GM12892 (cell line): ENCODE data around the gene ZEB2.

Experiments used
- DNase-seq: peaks from one replicate; pipeline ENCODE4 v3.0.0; 2011; ENCODE audit not compliant: insufficient read length
- FAIRE-seq: peaks from 2 replicates; lab custom pipeline; 2011; peaks lifted over from hg19 to GRCh38; lab: Jason Lieb, UNC
- POLR2A ChIP-seq: IDR thresholded peaks from 2 replicates; pipeline ENCODE4 v1.6.1; 2011; ENCODE audit warnings: low read depth, low read length, control low read depth
- POLR2AphosphoS5 ChIP-seq: IDR thresholded peaks from 2 replicates; pipeline ENCODE4 v1.6.1; 2011; ENCODE audit warnings: low read depth, low read length, control low read depth
- TAF1 ChIP-seq: IDR thresholded peaks from 2 replicates; pipeline ENCODE4 v1.6.1; 2011; ENCODE audit warnings: low read depth, mild to moderate bottlenecking, control low read depth, low read length, borderline replicate concordance

Gene ZEB2

DNA sequence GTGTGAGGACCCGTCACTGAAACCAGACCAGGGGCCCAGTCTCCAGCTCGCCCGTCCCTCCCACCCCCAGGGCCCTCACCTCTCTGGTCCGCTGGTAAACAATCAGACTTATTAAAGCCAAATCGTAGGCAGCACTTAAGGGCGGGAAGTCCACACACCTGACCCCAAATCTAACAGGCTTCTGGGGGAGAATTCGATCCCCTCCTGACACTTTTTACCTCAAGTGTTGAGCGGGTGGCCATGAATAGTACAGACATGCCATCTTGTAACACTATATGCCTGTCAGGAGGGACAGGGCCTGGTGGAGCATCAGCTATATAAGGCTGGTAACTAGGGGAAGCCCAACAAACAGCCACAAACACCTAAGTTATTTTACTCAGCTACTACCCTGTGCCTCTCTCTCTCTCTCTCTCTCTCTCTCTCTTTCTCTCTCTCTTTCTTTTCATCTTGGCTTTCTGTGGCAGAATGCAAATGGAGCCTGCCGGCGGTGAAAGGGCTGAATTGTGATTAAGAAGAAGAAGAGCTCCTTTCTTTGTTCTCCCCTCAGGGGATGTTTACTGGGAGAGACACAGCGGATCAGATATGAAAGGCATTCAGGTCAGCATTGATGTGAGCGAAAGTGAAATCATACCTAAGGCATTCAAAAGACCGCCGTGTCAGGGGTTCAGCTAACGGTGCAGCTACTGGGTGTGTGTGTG, 9.5 kb downstream of the ZEB2 start:
- FAIRE-seq (peak; percentile 67), DNase-seq (no peak)
- TF ChIP-seq POLR2A (no peak), POLR2AphosphoS5 (no peak), TAF1 (no peak)

DNA sequence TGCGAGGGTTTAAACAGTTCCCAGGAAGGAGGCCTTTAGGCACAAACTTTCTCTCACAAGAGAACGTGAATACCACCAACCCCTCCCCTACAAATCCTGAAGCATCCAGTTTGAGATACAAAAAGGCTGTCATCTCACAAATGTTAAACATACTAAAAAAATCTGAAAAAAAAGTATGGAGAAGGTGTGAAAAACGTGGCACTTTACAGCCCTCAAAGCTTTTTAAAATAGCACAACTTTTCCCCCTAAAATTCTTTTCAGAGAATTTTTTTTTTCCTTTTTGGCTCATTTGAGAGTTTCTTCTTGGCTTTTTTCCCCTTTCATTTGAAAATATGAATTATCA, 10.1 kb downstream of the ZEB2 start:
- FAIRE-seq = no peak
- no peak for DNase-seq
- TF ChIP-seq POLR2A (no peak), TAF1 (no peak), POLR2AphosphoS5 (no peak)

DNA sequence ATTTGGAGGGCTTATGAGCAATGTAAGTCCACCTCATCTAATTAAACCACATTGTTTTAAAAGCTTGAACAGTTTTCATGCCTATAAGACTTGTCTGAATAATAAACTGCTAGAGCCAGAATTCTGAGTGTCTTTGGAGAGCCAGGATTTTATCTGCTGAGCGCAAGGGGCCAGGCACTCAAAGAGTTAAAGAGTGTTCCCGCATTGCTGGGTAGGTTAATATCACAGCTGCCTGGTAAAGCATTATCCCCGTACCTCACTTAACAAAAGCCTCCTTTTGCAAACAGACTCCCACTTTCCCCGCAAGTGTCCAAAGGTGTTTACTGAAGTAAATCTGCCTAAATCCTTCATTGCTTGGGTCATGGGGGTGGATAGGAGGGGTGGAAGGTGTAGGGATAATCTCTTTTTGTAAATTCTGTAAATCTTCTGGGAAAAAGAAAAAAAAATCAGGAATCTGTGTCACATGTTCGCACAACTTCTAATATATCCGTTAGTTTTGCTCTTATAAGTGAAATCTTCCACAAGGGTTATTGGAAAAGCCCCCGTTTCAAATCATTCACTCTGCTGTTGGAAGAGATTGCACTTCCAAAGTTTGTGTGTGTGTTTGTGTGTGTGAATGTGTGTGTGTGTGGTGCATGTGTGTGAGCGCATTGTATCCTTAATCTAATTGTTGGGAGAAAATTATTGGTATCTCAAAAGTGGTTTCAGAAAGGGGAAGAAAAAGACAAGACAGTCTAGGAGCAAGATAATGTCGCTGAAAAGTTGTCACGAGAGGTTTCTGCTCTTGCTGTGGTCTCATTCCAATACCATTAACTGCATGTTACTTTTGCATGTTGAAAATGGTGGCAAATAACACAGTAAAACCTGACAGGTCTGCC, 10.7 kb downstream of the ZEB2 start:
- DNase-seq (no peak), FAIRE-seq (no peak)
- TF ChIP-seq POLR2A (no peak), TAF1 (no peak), POLR2AphosphoS5 (no peak)

DNA sequence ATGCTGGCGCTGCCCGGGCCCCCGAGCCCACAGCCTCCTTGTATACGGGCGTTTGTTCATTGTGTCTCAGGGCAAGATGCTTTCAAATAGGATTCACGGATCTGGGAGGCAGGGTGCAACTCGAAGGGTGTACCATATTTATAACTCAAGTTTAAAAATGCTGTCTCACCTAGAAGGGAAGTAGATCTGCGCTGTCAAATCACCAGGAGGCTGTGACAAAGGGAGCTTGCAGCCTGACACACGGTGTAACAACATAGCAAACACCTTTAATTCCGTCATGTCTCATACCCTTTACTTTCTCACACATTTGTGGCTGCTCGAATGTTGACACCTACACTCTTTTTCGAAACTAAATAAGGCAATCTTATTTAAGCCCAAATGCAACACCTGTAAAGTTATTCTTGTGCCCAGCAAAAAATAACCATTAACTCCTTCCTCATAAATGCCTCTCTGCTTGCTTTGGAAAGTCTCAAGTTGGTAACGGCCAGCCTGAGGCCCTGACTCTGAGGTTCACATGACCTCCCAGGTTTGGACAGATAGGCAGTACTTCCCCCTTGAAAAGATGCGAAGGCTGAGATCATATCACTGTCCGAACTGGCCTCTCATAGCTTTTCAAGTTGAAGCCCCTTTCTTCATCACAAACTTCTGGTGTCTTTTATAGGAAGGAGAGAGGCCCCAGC, 11.6 kb downstream of the ZEB2 start:
- no peak for TF ChIP-seq POLR2AphosphoS5
- TF ChIP-seq POLR2A = no peak
- TF ChIP-seq TAF1 = no peak
- DNase-seq (no peak), FAIRE-seq (no peak)

DNA sequence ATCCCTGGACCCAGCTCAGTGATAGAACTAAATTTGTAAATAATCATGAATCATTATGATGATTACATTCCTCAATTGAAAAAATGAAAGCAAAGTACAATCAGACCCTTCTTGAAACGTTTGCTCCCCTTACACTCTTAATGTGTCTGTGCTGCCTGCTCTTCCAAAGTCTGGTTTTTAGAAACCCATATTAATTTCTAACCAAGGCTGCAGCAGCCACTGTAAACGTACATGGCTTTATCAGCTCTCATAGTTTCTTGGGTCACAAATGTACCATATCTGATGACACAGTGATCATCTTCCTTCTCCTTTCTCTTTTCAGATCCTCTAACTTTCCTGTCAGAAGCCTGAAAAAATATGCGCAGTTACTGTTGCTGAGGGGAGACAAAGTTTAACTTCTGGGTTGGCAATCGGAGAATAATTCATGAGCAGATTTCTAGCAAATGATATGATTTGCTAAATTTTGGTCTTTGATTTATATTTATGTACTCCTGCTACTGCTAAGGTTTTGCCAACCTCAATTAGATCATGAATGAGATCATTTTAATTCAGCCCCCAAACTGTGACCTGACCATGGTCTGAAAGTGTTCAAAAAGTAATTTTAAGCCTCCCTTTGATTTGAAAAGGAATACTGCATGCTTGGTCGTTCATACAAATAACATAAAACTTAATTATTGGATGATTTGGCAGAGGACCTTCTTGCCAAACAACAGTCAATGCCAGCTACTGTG, 12.3 kb downstream of the ZEB2 start:
- no peak for DNase-seq
- TF ChIP-seq TAF1 (no peak), POLR2AphosphoS5 (no peak), POLR2A (no peak)
- FAIRE-seq = no peak

DNA sequence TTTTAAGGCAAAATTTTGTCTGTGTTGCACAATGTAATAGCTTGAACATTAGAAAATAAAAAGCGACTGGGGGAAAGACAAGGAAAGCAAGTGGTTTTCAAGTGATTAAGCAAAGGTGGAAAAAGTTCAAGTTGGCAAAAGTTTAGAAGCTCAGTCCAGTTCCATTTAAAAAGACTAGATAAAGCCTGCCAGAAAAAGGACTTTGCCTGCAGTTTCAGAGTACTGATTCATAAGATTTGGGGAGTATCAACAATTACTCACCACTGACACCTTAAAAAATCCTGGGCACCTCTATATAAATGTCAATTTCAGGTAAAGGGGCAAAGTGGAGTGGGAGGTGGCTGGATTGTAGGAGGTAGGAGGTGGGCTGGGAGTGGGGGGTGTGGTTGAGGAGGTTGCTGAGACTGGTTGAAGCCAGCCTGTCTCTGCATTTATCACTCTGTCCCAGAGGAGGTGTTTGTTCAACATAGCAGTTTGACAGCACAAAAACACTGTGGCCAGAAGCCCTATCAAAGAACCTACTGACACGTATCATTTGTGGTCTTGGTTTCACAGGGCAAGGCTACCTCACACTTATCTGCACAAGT, 14.6 kb downstream of the ZEB2 start:
- no peak for TF ChIP-seq POLR2AphosphoS5
- TF ChIP-seq TAF1 = no peak
- TF ChIP-seq POLR2A = no peak
- DNase-seq = no peak
- FAIRE-seq = no peak

DNA sequence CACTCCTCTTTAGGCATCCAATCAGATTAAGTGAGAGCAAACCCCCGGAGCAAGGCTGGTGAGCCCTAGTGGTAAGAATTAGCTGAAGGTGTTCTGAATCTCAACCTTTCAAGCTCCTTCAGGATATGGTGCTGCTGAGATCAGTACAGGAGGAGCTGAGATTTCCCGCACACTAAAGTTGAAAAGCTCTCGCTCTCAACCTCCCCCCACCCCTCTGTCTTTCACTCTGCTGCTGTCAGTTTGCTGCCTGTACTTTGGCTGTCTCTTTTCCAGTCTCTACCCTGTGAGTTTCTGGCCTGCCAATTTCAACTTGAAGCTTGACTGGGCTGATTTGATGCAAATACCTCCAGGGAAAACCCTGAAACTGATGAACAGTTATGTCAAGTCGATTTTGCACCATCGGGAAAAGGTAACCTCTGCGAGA, 15.7 kb downstream of the ZEB2 start:
- no peak for FAIRE-seq
- no peak for TF ChIP-seq POLR2AphosphoS5
- TF ChIP-seq POLR2A = no peak
- no peak for TF ChIP-seq TAF1
- no peak for DNase-seq

DNA sequence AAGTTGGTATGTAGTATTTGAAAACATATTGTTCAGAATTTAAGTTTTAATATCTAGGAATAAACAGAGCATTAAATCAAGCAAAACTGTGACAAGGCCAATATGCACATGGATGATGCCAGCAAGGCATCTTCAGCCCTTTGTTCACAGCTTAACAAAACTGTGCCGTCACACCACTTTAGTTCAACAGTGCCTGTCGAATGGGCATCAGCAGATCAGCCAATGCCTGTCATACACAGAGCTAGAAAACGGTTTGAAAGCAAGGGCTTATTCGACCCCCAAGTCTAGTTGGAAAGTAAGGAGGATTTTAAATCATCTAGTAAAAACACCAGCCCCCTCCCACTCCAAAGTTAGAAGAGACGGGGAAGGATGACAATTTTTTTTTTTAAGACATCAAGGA, 16.7 kb downstream of the ZEB2 start:
- FAIRE-seq = no peak
- DNase-seq = no peak
- TF ChIP-seq POLR2AphosphoS5 (no peak), POLR2A (no peak), TAF1 (no peak)

DNA sequence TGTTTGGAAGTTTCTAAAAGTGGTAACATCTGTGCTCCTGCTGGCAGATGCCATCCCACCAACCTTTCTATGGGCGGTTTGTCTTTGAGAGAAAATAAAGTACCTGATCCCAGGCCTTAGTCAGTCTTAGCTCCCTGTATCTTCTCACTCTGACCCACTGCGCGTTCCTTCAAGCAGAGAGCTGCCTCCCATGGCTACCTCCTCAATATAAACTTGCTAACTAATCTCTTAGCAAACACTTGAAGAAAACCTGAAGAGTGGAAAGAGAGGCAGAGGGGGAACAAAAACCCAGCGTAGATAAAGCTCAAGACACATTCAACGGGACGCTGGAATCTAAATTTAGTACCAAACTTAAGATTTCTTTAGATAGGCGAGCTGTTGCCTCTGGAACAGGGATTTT, 17.6 kb downstream of the ZEB2 start:
- TF ChIP-seq POLR2AphosphoS5 (no peak), TAF1 (no peak), POLR2A (no peak)
- DNase-seq (no peak), FAIRE-seq (no peak)

DNA sequence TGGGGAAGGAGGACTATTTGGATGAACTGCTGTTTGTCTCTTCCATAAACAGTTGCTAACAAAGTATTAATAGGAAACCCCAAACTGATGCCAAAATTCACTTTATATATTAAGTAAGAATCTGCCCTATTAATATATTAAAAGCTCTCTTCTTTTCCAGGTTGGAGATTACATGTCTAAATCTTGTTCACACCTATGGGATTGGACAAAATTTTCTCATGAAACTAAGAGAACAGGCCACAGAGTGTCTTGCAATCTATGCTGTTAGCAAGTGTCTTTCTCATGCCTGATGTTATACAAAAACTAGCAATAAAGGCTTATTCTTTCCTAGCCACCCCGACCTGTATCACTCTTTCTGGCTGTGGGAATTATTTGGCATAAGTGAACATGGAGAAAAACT, 18.3 kb downstream of the ZEB2 start:
- TF ChIP-seq POLR2A (no peak), POLR2AphosphoS5 (no peak), TAF1 (no peak)
- DNase-seq (no peak), FAIRE-seq (no peak)

DNA sequence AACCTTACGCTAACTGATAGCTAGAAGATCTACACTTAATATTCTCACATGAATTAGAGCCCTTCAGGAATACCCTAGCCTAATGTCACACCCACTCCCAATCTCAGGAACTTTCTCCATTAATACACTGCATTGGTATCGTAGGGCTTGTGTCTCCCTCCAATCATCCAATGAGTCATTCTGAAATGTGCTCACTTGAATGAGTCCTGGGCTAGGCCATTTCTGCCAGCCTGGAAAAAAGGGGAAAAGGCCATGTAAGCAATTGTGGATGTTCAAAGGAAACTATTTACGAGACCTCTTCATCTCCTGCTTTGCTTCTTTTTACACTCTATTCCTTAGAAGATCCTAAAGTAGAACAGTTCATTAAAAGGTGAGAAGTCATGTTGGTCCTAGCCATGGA, 18.8 kb downstream of the ZEB2 start:
- FAIRE-seq (no peak), DNase-seq (no peak)
- TF ChIP-seq TAF1 (no peak), POLR2AphosphoS5 (no peak), POLR2A (no peak)

DNA sequence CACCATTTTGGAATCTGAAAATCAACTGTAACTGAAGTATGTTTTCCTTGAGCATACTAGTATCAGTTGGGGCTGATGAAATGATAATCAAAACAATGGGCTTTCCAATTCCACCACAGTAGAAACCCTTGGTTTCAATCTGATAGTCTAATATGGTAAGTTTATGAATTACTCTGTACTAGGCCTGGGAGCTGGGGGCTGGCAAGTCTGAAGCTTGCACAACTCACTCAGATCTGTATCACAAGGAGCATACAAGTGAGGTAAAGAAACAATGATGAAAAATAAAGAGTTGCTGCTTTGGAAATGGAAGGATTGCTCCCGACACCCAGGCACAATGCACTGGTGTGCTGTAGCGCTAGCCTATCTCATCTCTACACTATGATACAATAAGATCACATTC, 19.4 kb downstream of the ZEB2 start:
- TF ChIP-seq POLR2AphosphoS5 (no peak), TAF1 (no peak), POLR2A (no peak)
- no peak for FAIRE-seq

More for the DNA sequence above, 19.4 kb downstream of the ZEB2 start:
- DNase-seq = no peak
